Osteocyte (in vitro differentiated cells): ENCODE data around the gene KCNH8. TPM values are rescaled to one million over a fixed set of nuclear protein-coding genes. Genes with fewer than 3 reads are reported as not detected.
A peak's percentile ranks its signal among the peaks of the same experiment; 100 is the strongest.

Experiments
- DNase-seq: peaks from one replicate; pipeline ENCODE4 v3.0.0; 2021; ENCODE audit warnings: mixed read lengths; ENCODE audit not compliant: unreplicated experiment; ENCODE audit errors: extremely low spot score
- H3K27ac Mint-ChIP-seq: one replicate; pipeline ENCODE4 v1.8.0; 2021; ENCODE audit warnings: mild to moderate bottlenecking, mixed read lengths; ENCODE audit not compliant: unreplicated experiment
- H3K27me3 Mint-ChIP-seq: one replicate; pipeline ENCODE4 v1.8.0; 2021; ENCODE audit warnings: mixed read lengths; ENCODE audit not compliant: unreplicated experiment
- H3K36me3 Mint-ChIP-seq: one replicate; pipeline ENCODE4 v1.8.0; 2021; ENCODE audit warnings: mixed read lengths; ENCODE audit not compliant: unreplicated experiment
- H3K4me1 Mint-ChIP-seq: one replicate; pipeline ENCODE4 v1.8.0; 2021; ENCODE audit warnings: mixed read lengths; ENCODE audit not compliant: unreplicated experiment
- H3K4me3 Mint-ChIP-seq: one replicate; pipeline ENCODE4 v1.8.0; 2021; ENCODE audit warnings: mild to moderate bottlenecking, moderate library complexity, mixed read lengths; ENCODE audit not compliant: unreplicated experiment
- H3K9me3 Mint-ChIP-seq: one replicate; pipeline ENCODE4 v1.8.0; 2021; ENCODE audit warnings: mixed read lengths; ENCODE audit not compliant: unreplicated experiment
- CTCF ChIP-seq: fragments of 200-600 bp; sonication (generic); IDR thresholded peaks from 2 replicates; pipeline ENCODE4 v1.5.0; 2021; ENCODE audit warnings: antibody characterized with exemption, mild to moderate bottlenecking, moderate library complexity
- total RNA-seq: library from RNA; stranded (reverse); gene quantifications from 2 replicates; pipeline ENCODE4 v1.2.1, GENCODE V29; 2021

KCNH8 gene
- total RNA-seq, 1 donor from 2014 or later = not detected

- Mint-ChIP-seq H3K27ac (no peak overlapping the region), H3K9me3 (no peaks in the 10 kb centered on the region), H3K27me3 (peaks cover 5% of the 10 kb centered on the region)
Observed at GRCh38 chr3:19346759-19347158, 198.4 kb downstream of the KCNH8 start.

GRCh38 chr3:19347671-19348070, 199.4 kb downstream of the KCNH8 start:
- H3K4me3 Mint-ChIP-seq = no peak overlapping the region
- H3K27me3 Mint-ChIP-seq = peaks cover 5% of the 10 kb centered on the region
- no peak for DNase-seq
- no peaks in the 10 kb centered on the region for H3K4me1 Mint-ChIP-seq
- H3K27ac Mint-ChIP-seq = no peak overlapping the region
- no peaks in the 10 kb centered on the region for H3K9me3 Mint-ChIP-seq
- H3K36me3 Mint-ChIP-seq = no peaks in the 10 kb centered on the region
- no peak for TF ChIP-seq CTCF

More at GRCh38 chr3:19346759-19347158, 198.4 kb downstream of the KCNH8 start:
- no peaks in the 10 kb centered on the region for H3K36me3 Mint-ChIP-seq
- H3K4me1 Mint-ChIP-seq = no peaks in the 10 kb centered on the region
- no peak for DNase-seq
- H3K4me3 Mint-ChIP-seq = no peak overlapping the region
- TF ChIP-seq CTCF = no peak

- Mint-ChIP-seq H3K4me3 (no peak overlapping the region), H3K9me3 (no peaks in the 10 kb centered on the region), H3K4me1 (no peaks in the 10 kb centered on the region), H3K36me3 (no peaks in the 10 kb centered on the region), H3K27me3 (peaks cover 5% of the 10 kb centered on the region), H3K27ac (no peak overlapping the region)
- DNase-seq = no peak
- no peak for TF ChIP-seq CTCF
Observed at GRCh38 chr3:19348500-19348899, 200.2 kb downstream of the KCNH8 start.

- no peaks in the 10 kb centered on the region for H3K36me3 Mint-ChIP-seq
- H3K27ac Mint-ChIP-seq = no peak overlapping the region
- no peaks in the 10 kb centered on the region for H3K4me1 Mint-ChIP-seq
- no peak for DNase-seq
- no peak overlapping the region for H3K4me3 Mint-ChIP-seq
- peaks cover 5% of the 10 kb centered on the region for H3K27me3 Mint-ChIP-seq
- peak; percentile 62 for TF ChIP-seq CTCF
- no peaks in the 10 kb centered on the region for H3K9me3 Mint-ChIP-seq
Observed at GRCh38 chr3:19348941-19349564, 200.7 kb downstream of the KCNH8 start.

GRCh38 chr3:19357947-19358346, 209.6 kb downstream of the KCNH8 start:
- no peak for DNase-seq
- no peak for TF ChIP-seq CTCF
- Mint-ChIP-seq H3K9me3 (no peaks in the 10 kb centered on the region), H3K36me3 (no peaks in the 10 kb centered on the region), H3K27ac (no peak overlapping the region), H3K4me1 (no peaks in the 10 kb centered on the region), H3K27me3 (no peaks in the 10 kb centered on the region), H3K4me3 (no peak overlapping the region)
